Karpas-422 (cell line): ENCODE measurements around the gene LMBRD1. TPM values are rescaled to one million over a fixed set of nuclear protein-coding genes. Genes with fewer than 3 reads are reported as not detected.
A peak's percentile ranks its signal among the peaks of the same experiment; 100 is the strongest.
"Not testable (repeated sequence)": the region's sequence is repeated elsewhere in the genome, so short reads cannot be mapped to it uniquely, and the experiment has no call there.

Experiments used
- DNase-seq: peaks from one replicate; pipeline ENCODE4 v3.0.0-alpha.2; 2015
- H2AFZ ChIP-seq: fragments of 200-600 bp; sonication (generic); 2 replicates; pipeline ENCODE4 v1.6.1; 2014; ENCODE audit warnings: antibody characterized with exemption, low read length, mixed read lengths
- H3K27ac ChIP-seq: fragments of 200-600 bp; sonication (generic); 2 replicates; pipeline ENCODE4 v1.5.1; 2014; ENCODE audit warnings: mild to moderate bottlenecking, low read length, moderate library complexity
- H3K27me3 ChIP-seq: fragments of 200-600 bp; sonication (generic); 2 replicates; pipeline ENCODE4 v1.6.1; 2014; ENCODE audit warnings: low read length, mixed read lengths
- H3K36me3 ChIP-seq: fragments of 200-600 bp; sonication (generic); 2 replicates; pipeline ENCODE4 v1.6.1; 2014; ENCODE audit warnings: low read length, mixed read lengths; ENCODE audit not compliant: insufficient read depth
- H3K4me1 ChIP-seq: fragments of 200-600 bp; sonication (generic); 2 replicates; pipeline ENCODE4 v1.6.1; 2014; ENCODE audit warnings: mild to moderate bottlenecking, low read length, mixed read lengths
- H3K4me2 ChIP-seq: fragments of 200-600 bp; sonication (generic); 2 replicates; pipeline ENCODE4 v1.6.1; 2014; ENCODE audit warnings: low read length, low read depth, mild to moderate bottlenecking; ENCODE audit not compliant: poor library complexity, severe bottlenecking
- H3K4me3 ChIP-seq: fragments of 200-600 bp; sonication (generic); 2 replicates; pipeline ENCODE4 v1.5.1; 2014; ENCODE audit warnings: mild to moderate bottlenecking, antibody characterized with exemption, low read length, mixed read lengths
- H3K79me2 ChIP-seq: fragments of 200-600 bp; sonication (generic); 2 replicates; pipeline ENCODE4 v1.6.1; 2014; ENCODE audit warnings: mild to moderate bottlenecking, low read length, mixed read lengths
- H3K9ac ChIP-seq: fragments of 200-600 bp; sonication (generic); 2 replicates; pipeline ENCODE4 v1.6.0; 2014; ENCODE audit warnings: low read length
- H3K9me2 ChIP-seq: fragments of 200-600 bp; sonication (generic), shearing (Covaris generic); replicated peaks from 2 replicates; pipeline ENCODE4 v1.6.0; 2014; ENCODE audit warnings: mild to moderate bottlenecking, low read length, moderate library complexity; ENCODE audit not compliant: insufficient read depth
- H3K9me3 ChIP-seq: fragments of 300-700, 200-600 bp; sonication (generic); 2 replicates; pipeline ENCODE4 v1.6.1; 2014; ENCODE audit warnings: low read length, mixed read lengths
- H4K20me1 ChIP-seq: fragments of 200-600 bp; sonication (generic); 2 replicates; pipeline ENCODE4 v1.6.1; 2014; ENCODE audit warnings: mild to moderate bottlenecking, antibody characterized with exemption, low read length, low read depth; ENCODE audit not compliant: insufficient read depth
- total RNA-seq: library from RNA; depleted of rRNA; stranded (reverse); fragments of >200 nt; shearing (Covaris generic); gene quantifications from 2 replicates; pipeline ENCODE4 v1.2.3, GENCODE V29; 2014; ENCODE audit warnings: low replicate concordance

The LMBRD1 gene
- total RNA-seq, 1 experiment from 2014 or later: 53.6 TPM

DNA sequence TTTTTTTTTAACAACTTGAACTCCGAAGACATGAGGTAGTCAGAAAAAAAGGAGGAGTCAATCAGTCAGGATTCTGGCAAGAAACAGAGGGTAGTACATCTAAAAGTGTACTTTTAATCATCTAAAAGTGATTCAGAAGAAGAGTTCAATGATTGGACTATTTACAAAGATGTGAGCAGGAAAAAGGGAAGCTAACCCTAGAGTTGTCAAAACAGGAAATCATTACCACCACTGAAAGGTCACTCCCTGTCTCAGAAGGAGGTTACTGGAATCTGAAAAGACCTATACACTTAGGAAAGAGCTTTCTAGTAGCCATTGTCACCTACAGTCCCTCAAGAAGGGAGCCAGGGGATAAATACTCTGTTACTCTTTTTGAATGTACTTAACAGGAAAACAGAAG, 16.7 kb upstream of the LMBRD1 start:
- H3K27ac ChIP-seq: no peak overlapping the region
- H3K9ac ChIP-seq: no peak overlapping the region
- no peaks in the 10 kb centered on the region for H3K79me2 ChIP-seq
- H3K27me3 ChIP-seq: no peaks in the 10 kb centered on the region
- H2AFZ ChIP-seq: peak overlapping the region; percentile 49
- no peak overlapping the region for H3K4me3 ChIP-seq
- no peaks in the 10 kb centered on the region for H4K20me1 ChIP-seq
- no peaks in the 10 kb centered on the region for H3K36me3 ChIP-seq
- peak overlapping the region; percentile 3 for H3K4me2 ChIP-seq
- H3K4me1 ChIP-seq: peaks cover 32% of the 10 kb centered on the region
- DNase-seq: no peak
- no peaks in the 10 kb centered on the region for H3K9me2 ChIP-seq
- H3K9me3 ChIP-seq: no peaks in the 10 kb centered on the region

DNA sequence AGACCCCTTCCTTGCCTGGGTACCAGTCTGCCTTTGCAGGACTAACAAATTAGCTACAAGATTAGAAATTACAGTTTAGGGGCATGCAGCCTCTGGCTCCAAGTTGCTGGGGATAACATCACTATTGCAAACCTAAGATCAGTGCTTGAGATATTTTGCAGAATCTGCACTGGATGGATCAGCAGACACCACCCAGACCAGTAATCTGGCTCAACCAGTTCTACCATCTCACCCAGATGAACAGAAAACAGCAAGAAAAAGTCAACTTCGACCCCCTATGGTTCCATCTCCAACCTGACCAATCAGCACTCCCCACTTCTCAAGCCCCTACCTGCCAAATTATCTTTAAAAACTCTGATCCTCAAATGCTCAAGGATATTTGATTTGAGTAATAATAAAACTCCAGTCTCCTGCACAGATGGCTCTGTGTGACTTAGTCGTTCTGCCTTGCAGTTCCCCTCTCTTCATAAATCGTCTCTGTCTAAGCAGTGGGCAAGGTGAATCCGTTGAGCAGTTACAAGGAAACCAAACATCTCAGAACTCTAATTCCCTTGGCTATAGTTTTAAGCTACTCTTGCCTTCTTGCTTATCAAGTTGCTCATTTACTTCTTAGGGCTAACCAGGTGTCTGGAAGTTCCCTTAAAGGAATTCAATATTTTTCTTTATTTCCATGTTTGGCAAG, 16.1 kb upstream of the LMBRD1 start:
- Histone ChIP-seq H3K4me3 (no peak overlapping the region), H3K4me1 (peaks cover 32% of the 10 kb centered on the region), H3K9me3 (no peaks in the 10 kb centered on the region)

DNA sequence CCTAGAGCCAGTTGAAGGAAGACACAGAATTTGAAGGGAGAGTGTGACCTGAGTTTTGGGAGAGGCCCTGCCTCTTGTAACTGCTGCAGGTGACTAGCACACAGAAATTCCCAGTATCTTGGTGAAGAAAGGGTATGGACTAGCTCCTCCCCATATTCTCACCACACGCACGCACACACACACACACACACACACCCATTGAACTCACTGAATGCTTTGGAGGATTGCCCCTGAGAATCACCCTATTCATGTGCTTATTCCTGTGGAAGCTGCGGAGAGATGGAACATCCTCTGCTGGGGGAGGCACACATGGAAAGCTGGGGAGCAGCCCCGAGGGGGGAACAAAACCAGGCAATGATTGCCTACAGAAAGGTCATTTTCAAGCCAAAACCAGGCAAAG, 6.2 kb upstream of the LMBRD1 start:
- no peak overlapping the region for H3K4me2 ChIP-seq
- no peak overlapping the region for H3K4me3 ChIP-seq
- H2AFZ ChIP-seq: no peak overlapping the region
- no peaks in the 10 kb centered on the region for H4K20me1 ChIP-seq
- H3K27me3 ChIP-seq: no peaks in the 10 kb centered on the region
- DNase-seq: no peak
- no peak overlapping the region for H3K27ac ChIP-seq
- H3K36me3 ChIP-seq: no peaks in the 10 kb centered on the region
- no peak overlapping the region for H3K9ac ChIP-seq
- H3K79me2 ChIP-seq: no peaks in the 10 kb centered on the region
- no peaks in the 10 kb centered on the region for H3K4me1 ChIP-seq
- H3K9me3 ChIP-seq: no peaks in the 10 kb centered on the region
- H3K9me2 ChIP-seq: no peaks in the 10 kb centered on the region

More for the DNA sequence above, 16.1 kb upstream of the LMBRD1 start:
- H3K9me2 ChIP-seq: no peaks in the 10 kb centered on the region
- no peaks in the 10 kb centered on the region for H3K36me3 ChIP-seq
- peak overlapping the region; percentile 3 for H3K4me2 ChIP-seq
- H4K20me1 ChIP-seq: no peaks in the 10 kb centered on the region
- no peak for DNase-seq
- peak overlapping the region; percentile 49 for H2AFZ ChIP-seq
- no peaks in the 10 kb centered on the region for H3K27me3 ChIP-seq
- no peaks in the 10 kb centered on the region for H3K79me2 ChIP-seq
- no peak overlapping the region for H3K9ac ChIP-seq
- no peak overlapping the region for H3K27ac ChIP-seq

DNA sequence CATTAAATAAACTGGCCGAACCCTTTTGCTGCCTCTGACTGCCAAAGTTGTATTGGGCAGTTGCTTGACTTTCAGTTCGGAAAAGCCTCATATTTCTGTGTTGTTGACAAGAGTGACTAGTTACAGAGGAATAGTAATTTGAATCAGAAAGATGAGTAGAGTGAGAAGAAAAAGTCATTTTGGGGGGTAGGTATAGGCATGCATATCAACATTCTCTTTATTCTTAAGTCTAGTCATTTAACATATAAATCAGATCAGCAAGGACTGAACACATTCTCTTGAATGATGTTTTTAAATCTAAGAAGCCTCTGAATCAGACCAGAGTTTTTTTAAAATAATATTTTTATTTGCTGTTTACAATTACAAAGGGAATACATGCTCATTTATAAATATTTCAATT, 4.9 kb upstream of the LMBRD1 start:
- Histone ChIP-seq H3K4me3 (no peak overlapping the region), H3K79me2 (no peaks in the 10 kb centered on the region), H2AFZ (no peak overlapping the region; the same call in 1 of the 2 replicates), H3K36me3 (no peaks in the 10 kb centered on the region), H3K9ac (no peak overlapping the region), H3K4me1 (peaks cover 8% of the 10 kb centered on the region), H3K27ac (no peak overlapping the region), H3K4me2 (no peak overlapping the region), H3K9me3 (no peaks in the 10 kb centered on the region), H3K27me3 (no peaks in the 10 kb centered on the region), H4K20me1 (no peaks in the 10 kb centered on the region), H3K9me2 (no peaks in the 10 kb centered on the region)
- DNase-seq: no peak

DNA sequence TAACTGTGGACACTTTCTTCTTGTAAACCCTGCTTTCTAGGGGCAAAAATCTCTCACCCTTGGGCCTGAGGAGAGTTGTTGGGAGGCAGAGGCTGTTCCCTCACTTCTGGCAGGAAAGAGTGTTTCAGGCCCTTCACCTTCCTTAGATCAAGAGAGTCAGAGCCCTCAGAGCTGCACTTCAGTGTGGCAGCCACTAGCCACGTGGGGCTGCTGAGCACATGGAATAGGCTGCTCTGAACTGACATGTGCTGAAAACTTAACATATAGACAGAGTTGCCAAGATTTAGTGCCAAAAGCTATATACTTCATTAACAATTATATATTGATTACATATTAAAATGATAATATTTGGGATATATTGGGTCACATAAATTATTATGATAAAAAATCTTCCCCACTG, 4.4 kb upstream of the LMBRD1 start:
- DNase-seq: peak; percentile 57
- H3K79me2 ChIP-seq: peaks cover 4% of the 10 kb centered on the region; the same call in 1 of the 2 replicates
- peaks cover 8% of the 10 kb centered on the region for H3K4me1 ChIP-seq
- H3K27me3 ChIP-seq: no peaks in the 10 kb centered on the region
- H2AFZ ChIP-seq: peak overlapping the region; percentile 92
- H3K27ac ChIP-seq: no peak overlapping the region
- no peak overlapping the region for H3K4me2 ChIP-seq
- H3K4me3 ChIP-seq: no peak overlapping the region
- no peaks in the 10 kb centered on the region for H3K9me3 ChIP-seq
- no peaks in the 10 kb centered on the region for H4K20me1 ChIP-seq
- H3K36me3 ChIP-seq: no peaks in the 10 kb centered on the region
- H3K9ac ChIP-seq: no peak overlapping the region
- no peaks in the 10 kb centered on the region for H3K9me2 ChIP-seq

DNA sequence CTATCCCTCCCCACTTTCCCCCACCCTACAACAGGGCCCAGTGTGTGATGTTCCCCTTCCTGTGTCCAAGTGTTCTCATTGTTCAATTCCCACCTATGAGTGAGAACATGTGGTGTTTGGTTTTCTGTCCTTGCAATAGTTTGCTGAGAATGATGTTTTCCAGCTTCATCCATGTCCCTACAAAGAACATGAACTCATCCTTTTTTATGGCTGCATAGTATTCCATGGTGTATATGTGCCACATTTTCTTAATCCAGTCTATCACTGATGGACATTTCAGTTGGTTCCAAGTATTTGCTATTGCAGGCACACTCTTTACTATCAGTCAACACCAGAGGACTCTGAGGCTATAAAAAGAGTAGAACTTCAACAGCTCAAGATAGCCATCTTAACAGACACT, 2.0 kb upstream of the LMBRD1 start:
- not testable (repeated sequence) for H2AFZ ChIP-seq, H3K4me2 ChIP-seq, H3K27me3 ChIP-seq, H3K36me3 ChIP-seq, H3K4me3 ChIP-seq, H3K9ac ChIP-seq, H3K9me2 ChIP-seq, H3K27ac ChIP-seq, DNase-seq, H3K9me3 ChIP-seq, H4K20me1 ChIP-seq
- Histone ChIP-seq H3K4me1 (peaks cover 29% of the 10 kb centered on the region), H3K79me2 (peaks cover 28% of the 10 kb centered on the region)

DNA sequence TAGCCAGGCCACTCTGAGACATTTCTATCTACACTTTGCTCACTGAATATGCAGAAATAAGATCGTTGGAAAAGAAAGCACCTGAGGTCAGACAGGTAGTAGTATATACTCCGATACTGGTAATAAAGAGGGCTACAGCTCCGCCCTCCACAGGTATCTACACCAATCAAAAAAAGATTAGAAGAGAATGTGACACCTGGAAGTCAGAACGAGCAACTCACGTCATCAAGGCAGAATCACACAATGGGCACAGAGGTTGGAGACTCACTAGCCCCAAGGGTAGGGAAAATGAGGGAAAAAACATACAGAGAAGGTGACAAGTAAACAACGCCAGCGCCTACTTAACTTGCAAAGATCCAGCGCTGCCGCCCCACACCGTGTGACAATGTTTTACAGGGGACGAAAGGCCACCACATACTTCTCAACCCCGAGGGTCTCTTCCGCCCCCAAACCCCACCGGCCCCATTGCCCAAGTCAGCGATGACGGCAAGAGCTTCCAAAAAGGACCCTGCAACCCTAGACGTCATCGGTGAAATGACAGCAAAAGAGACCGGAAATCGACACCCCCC, 653 bp downstream of the LMBRD1 start:
- peaks cover 56% of the 10 kb centered on the region for H3K4me1 ChIP-seq
- H3K36me3 ChIP-seq: no peaks in the 10 kb centered on the region
- 0 out of 2 replicates have a peak overlapping the region, but pooled peaks have one; percentile 19 for H2AFZ ChIP-seq
- H3K9me3 ChIP-seq: no peaks in the 10 kb centered on the region
- peak overlapping the region; percentile 82 for H3K4me2 ChIP-seq
- peak; percentile 74 for DNase-seq
- peak overlapping the region; percentile 65 for H3K4me3 ChIP-seq
- peak overlapping the region; percentile 76 for H3K27ac ChIP-seq
- H3K79me2 ChIP-seq: peaks cover 54% of the 10 kb centered on the region
- no peaks in the 10 kb centered on the region for H3K27me3 ChIP-seq
- no peaks in the 10 kb centered on the region for H3K9me2 ChIP-seq
- peak overlapping the region; percentile 79 for H3K9ac ChIP-seq
- no peaks in the 10 kb centered on the region for H4K20me1 ChIP-seq

DNA sequence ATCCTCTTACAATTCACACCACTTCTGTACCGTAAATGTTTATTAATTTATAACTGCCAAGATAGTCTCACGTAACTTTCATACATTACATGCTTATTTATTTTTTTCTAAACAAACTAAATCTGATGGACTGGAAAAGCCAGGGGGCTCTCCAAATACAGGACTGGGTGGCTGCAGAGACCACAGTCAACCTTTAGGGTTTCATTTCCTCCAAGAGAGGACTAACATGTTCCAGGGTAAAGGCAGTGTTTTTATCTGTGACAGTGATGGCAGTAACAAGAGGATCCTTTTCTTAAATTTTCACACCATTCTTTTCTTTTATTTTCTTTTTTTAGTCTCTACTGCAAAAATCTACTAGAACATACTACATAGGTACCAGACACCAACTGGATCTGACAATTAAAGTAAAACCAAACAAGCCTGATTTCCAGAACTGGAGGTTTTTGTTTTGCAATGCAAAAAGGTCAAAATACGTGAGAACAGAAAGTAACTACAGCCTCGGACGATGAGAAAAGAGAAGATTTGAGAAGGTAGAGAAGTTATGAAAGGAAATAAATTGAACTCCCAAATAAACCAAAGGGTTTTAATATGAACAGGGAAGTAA, 1.2 kb downstream of the LMBRD1 start:
- Histone ChIP-seq H3K36me3 (no peaks in the 10 kb centered on the region), H3K27me3 (no peaks in the 10 kb centered on the region), H3K9ac (peak overlapping the region; percentile 79), H3K9me2 (no peaks in the 10 kb centered on the region), H3K4me2 (peak overlapping the region; percentile 82), H2AFZ (no peak overlapping the region), H4K20me1 (no peaks in the 10 kb centered on the region), H3K79me2 (peaks cover 55% of the 10 kb centered on the region), H3K4me3 (peak overlapping the region; percentile 65), H3K27ac (peak overlapping the region; percentile 76), H3K9me3 (no peaks in the 10 kb centered on the region), H3K4me1 (peaks cover 61% of the 10 kb centered on the region)
- peak; percentile 73 for DNase-seq
